OCI-LY3 (cell line): ENCODE data around the gene DDX10.

ENCODE experiments used
- H2AFZ ChIP-seq: fragments of 200-600, 300-600 bp; shearing (Covaris generic); 2 replicates; pipeline ENCODE4 v1.6.0; 2014; ENCODE audit warnings: antibody characterized with exemption, low read depth, low read length
- H3K27ac ChIP-seq: fragments of 200-600, 300-600 bp; sonication (generic); 2 replicates; pipeline ENCODE4 v1.5.1; 2014; ENCODE audit warnings: mild to moderate bottlenecking, low read length, moderate library complexity, mixed read lengths
- H3K27me3 ChIP-seq: fragments of 200-600, 300-600 bp; sonication (generic); 2 replicates; pipeline ENCODE4 v1.6.1; 2014; ENCODE audit warnings: low read depth, low read length, mixed read lengths
- H3K36me3 ChIP-seq: fragments of 200-600, 300-600 bp; sonication (generic); replicated peaks from 2 replicates; pipeline ENCODE3; 2014; ENCODE audit warnings: low read depth, low read length, mixed read lengths
- H3K4me1 ChIP-seq: fragments of 300-600, 200-600 bp; sonication (generic); 2 replicates; pipeline ENCODE4 v1.6.1; 2014; ENCODE audit warnings: low read length, mixed read lengths
- H3K4me2 ChIP-seq: fragments of 200-600, 300-600 bp; sonication (generic); 2 replicates; pipeline ENCODE4 v1.6.1; 2014; ENCODE audit warnings: low read length, mixed read lengths
- H3K4me3 ChIP-seq: fragments of 300-600, 200-600 bp; sonication (generic); 2 replicates; pipeline ENCODE4 v1.5.1; 2014; ENCODE audit warnings: antibody characterized with exemption, mild to moderate bottlenecking, low read length, moderate library complexity
- H3K79me2 ChIP-seq: fragments of 300-600, 200-600 bp; shearing (Covaris generic); 2 replicates; pipeline ENCODE4 v1.6.1; 2014; ENCODE audit warnings: mild to moderate bottlenecking, low read length, mixed read lengths
- H3K9ac ChIP-seq: fragments of 300-600, 200-600 bp; shearing (Covaris generic); 2 replicates; pipeline ENCODE4 v1.6.0; 2014; ENCODE audit warnings: mild to moderate bottlenecking, low read length, moderate library complexity
- H3K9me3 ChIP-seq: fragments of 200-600, 300-600 bp; shearing (Covaris generic); 2 replicates; pipeline ENCODE4 v1.6.1; 2014; ENCODE audit warnings: low read length, mixed read lengths; ENCODE audit not compliant: insufficient read depth
- H4K20me1 ChIP-seq: fragments of 200-600, 300-600 bp; sonication (generic); 2 replicates; pipeline ENCODE4 v1.6.1; 2016; ENCODE audit warnings: low read length, mixed read lengths; ENCODE audit not compliant: insufficient read depth
- EZH2phosphoT487 ChIP-seq: fragments of 200-600 bp; shearing (Covaris generic); IDR thresholded peaks from 2 replicates; pipeline ENCODE4 v1.6.1; 2018; ENCODE audit warnings: antibody characterized with exemption, mixed run types, low read depth
- TF ChIP-seq, protein P1 (sequence below): fragments of 200-600, 300-600 bp; sonication (generic); IDR thresholded peaks from 2 replicates; pipeline ENCODE4 v1.5.1; 2014; ENCODE audit warnings: antibody characterized with exemption, low read length, low read depth

DDX10 gene

DNA sequence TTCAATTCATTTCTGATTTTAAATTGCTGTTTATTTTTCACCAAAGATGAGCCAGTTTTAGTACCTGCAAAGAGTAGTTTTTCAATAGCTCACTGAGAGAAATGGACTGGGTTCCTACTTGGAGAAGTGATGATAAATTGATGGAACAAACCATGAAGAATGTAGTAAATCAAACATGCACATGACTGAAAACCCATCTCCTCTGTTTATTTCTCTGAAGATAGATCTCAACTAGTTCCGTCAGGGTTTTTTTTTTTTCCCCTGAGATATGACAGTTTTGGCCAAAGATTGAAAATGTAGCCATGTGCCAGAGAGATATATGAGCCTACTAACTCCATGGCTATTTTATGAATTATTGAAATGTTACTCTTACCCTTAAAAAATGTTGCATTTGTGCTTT is 239.6 kb downstream of the DDX10 start:
- H3K4me3 ChIP-seq: no peak overlapping the region

DNA sequence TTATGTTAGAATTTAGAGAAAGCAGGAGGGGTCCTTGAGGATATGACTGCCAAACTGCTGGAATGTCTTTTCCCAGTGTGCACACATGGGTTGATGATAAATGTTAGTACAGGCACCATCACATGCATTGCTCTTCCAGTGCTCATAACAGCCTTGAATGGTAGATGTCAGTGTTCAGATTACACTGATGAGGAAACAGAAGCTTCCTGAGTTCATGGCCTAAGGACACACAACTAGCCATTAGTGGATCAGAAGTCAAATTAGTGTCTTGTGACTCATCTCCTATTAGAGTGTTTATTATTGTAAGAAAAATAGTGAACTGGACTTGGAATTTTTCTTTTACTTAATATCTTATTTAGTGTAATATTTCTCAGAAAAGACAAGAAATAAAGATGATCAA is 241.5 kb downstream of the DDX10 start:
- no peak overlapping the region for H3K27ac ChIP-seq

More for the DNA sequence above, 239.6 kb downstream of the DDX10 start:
- Histone ChIP-seq H3K36me3 (no peaks in the 10 kb centered on the region), H3K79me2 (no peaks in the 10 kb centered on the region), H3K9me3 (no peaks in the 10 kb centered on the region), H3K27ac (no peak overlapping the region), H4K20me1 (no peaks in the 10 kb centered on the region), H3K4me2 (no peak overlapping the region), H3K27me3 (no peaks in the 10 kb centered on the region), H3K4me1 (no peaks in the 10 kb centered on the region), H3K9ac (no peak overlapping the region), H2AFZ (no peak overlapping the region)
- TF ChIP-seq, protein P1, sequence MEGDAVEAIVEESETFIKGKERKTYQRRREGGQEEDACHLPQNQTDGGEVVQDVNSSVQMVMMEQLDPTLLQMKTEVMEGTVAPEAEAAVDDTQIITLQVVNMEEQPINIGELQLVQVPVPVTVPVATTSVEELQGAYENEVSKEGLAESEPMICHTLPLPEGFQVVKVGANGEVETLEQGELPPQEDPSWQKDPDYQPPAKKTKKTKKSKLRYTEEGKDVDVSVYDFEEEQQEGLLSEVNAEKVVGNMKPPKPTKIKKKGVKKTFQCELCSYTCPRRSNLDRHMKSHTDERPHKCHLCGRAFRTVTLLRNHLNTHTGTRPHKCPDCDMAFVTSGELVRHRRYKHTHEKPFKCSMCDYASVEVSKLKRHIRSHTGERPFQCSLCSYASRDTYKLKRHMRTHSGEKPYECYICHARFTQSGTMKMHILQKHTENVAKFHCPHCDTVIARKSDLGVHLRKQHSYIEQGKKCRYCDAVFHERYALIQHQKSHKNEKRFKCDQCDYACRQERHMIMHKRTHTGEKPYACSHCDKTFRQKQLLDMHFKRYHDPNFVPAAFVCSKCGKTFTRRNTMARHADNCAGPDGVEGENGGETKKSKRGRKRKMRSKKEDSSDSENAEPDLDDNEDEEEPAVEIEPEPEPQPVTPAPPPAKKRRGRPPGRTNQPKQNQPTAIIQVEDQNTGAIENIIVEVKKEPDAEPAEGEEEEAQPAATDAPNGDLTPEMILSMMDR: no peak
- no peak for TF ChIP-seq EZH2phosphoT487

DNA sequence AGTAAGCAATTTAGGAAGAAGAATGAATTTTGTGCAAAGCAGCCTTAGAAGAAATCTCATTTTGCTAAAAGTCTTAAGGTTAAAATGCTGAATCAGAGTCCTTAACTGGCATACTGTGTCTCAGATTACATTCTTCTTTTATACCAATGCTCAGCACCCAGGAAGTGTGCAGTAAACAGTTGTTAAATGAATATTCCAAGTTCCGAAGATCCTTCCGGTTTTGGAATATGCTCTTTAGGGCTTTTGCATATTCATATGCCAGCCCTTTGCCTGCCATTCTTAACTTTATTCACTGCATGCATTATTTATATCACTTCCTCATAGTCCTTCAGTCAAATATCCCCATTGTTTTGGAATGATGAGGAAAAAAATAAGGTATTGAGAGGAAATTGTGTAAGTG is 242.0 kb downstream of the DDX10 start:
- TF ChIP-seq, protein P1: no peak
- no peak for TF ChIP-seq EZH2phosphoT487
- Histone ChIP-seq H3K9me3 (no peaks in the 10 kb centered on the region), H4K20me1 (no peaks in the 10 kb centered on the region), H3K79me2 (no peaks in the 10 kb centered on the region), H3K4me3 (no peak overlapping the region), H3K4me2 (no peak overlapping the region), H3K4me1 (no peaks in the 10 kb centered on the region), H3K27ac (no peak overlapping the region), H3K9ac (no peak overlapping the region), H2AFZ (no peak overlapping the region), H3K27me3 (no peaks in the 10 kb centered on the region), H3K36me3 (no peaks in the 10 kb centered on the region)

More for the DNA sequence above, 241.5 kb downstream of the DDX10 start:
- Histone ChIP-seq H3K27me3 (no peaks in the 10 kb centered on the region), H3K4me3 (no peak overlapping the region), H3K79me2 (no peaks in the 10 kb centered on the region), H3K4me1 (no peaks in the 10 kb centered on the region), H3K9ac (no peak overlapping the region), H3K4me2 (no peak overlapping the region), H3K9me3 (no peaks in the 10 kb centered on the region), H2AFZ (no peak overlapping the region), H4K20me1 (no peaks in the 10 kb centered on the region), H3K36me3 (no peaks in the 10 kb centered on the region)
- TF ChIP-seq, protein P1: no peak
- no peak for TF ChIP-seq EZH2phosphoT487

DNA sequence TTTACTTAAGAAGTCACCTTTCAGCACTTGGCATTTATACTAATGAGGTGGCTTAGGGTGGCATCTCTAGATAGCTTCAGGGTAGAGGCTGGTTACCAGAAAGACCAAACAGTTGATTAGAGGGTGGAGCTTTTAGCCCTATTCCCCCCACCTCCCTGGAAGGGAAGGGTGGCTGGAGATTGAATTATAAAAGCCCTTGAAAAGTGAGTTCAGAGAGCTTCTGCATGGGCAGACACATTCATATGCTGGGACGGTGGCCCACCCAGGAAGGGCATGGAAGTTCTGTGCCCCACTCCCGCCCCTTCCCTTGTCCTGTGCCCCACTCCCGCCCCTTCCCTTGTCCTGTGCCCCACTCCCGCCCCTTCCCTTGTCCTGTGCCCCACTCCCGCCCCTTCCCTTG is 244.2 kb downstream of the DDX10 start:
- no peaks in the 10 kb centered on the region for H3K4me1 ChIP-seq
- no peak overlapping the region for H3K4me2 ChIP-seq
- no peak overlapping the region for H3K4me3 ChIP-seq
- H4K20me1 ChIP-seq: no peaks in the 10 kb centered on the region
- no peaks in the 10 kb centered on the region for H3K36me3 ChIP-seq
- TF ChIP-seq, protein P1: no peak
- TF ChIP-seq EZH2phosphoT487: no peak
- H2AFZ ChIP-seq: no peak overlapping the region
- no peaks in the 10 kb centered on the region for H3K79me2 ChIP-seq
- H3K9me3 ChIP-seq: no peaks in the 10 kb centered on the region
- H3K27me3 ChIP-seq: no peaks in the 10 kb centered on the region
- no peak overlapping the region for H3K27ac ChIP-seq
- no peak overlapping the region for H3K9ac ChIP-seq
